GM19395 (cell line): ENCODE results near the gene HMG20A.
"Not testable (repeated sequence)": the region's sequence is repeated elsewhere in the genome, so short reads cannot be mapped to it uniquely, and the experiment has no call there.

Experiments
- ATAC-seq: cut with Tn5 transposase; IDR thresholded peaks from one replicate; pipeline ENCODE4 v1.9.1; 2021; ENCODE audit warnings: mild to moderate bottlenecking, moderate library complexity; ENCODE audit not compliant: unreplicated experiment

HMG20A gene

GRCh38 chr15:77406173-77406759 lies 14.4 kb upstream of the HMG20A start:
- ATAC-seq: not testable (repeated sequence)

- ATAC-seq: no peak
These were observed 13.8 kb upstream of the HMG20A start for GRCh38 chr15:77406846-77407245.

GRCh38 chr15:77409259-77410156 lies 11.2 kb upstream of the HMG20A start:
- ATAC-seq: peak; percentile 87

GRCh38 chr15:77410157-77410500 lies 10.6 kb upstream of the HMG20A start:
- not testable (repeated sequence) for ATAC-seq

GRCh38 chr15:77410701-77411618 lies 9.7 kb upstream of the HMG20A start:
- ATAC-seq: no peak

- ATAC-seq: no peak
These were observed 9.1 kb upstream of the HMG20A start for GRCh38 chr15:77411619-77411976.

- no peak for ATAC-seq
These were observed 7.6 kb upstream of the HMG20A start for GRCh38 chr15:77412972-77413698.

GRCh38 chr15:77413699-77414349 lies 6.9 kb upstream of the HMG20A start:
- ATAC-seq: no peak

GRCh38 chr15:77414789-77415442 lies 5.8 kb upstream of the HMG20A start:
- ATAC-seq: no peak

GRCh38 chr15:77415450-77416147 lies 5.1 kb upstream of the HMG20A start:
- no peak for ATAC-seq

GRCh38 chr15:77416148-77416455 lies 4.6 kb upstream of the HMG20A start:
- ATAC-seq: no peak

- no peak for ATAC-seq
These were observed 3.7 kb upstream of the HMG20A start for GRCh38 chr15:77416954-77417353.

- no peak for ATAC-seq
These were observed 3.1 kb upstream of the HMG20A start for GRCh38 chr15:77417602-77418001.

GRCh38 chr15:77418391-77418965 lies 2.2 kb upstream of the HMG20A start:
- no peak for ATAC-seq

GRCh38 chr15:77418966-77419835 lies 1.5 kb upstream of the HMG20A start:
- ATAC-seq: peak; percentile 14

GRCh38 chr15:77419836-77420609 lies 665 bp upstream of the HMG20A start, which contains the start of gene PEAK1:
Gene PEAK1, minus strand, starts transcription at chr15:77420104. Its CDS starts 238,178 bp downstream, at chr15:77181926.
- ATAC-seq: peak; percentile 89

- no peak for ATAC-seq
These were observed 647 bp downstream of the HMG20A start for GRCh38 chr15:77421370-77421700.
